ENCODE data around the gene CD164L2.

- TF ChIP-seq, protein P1, sequence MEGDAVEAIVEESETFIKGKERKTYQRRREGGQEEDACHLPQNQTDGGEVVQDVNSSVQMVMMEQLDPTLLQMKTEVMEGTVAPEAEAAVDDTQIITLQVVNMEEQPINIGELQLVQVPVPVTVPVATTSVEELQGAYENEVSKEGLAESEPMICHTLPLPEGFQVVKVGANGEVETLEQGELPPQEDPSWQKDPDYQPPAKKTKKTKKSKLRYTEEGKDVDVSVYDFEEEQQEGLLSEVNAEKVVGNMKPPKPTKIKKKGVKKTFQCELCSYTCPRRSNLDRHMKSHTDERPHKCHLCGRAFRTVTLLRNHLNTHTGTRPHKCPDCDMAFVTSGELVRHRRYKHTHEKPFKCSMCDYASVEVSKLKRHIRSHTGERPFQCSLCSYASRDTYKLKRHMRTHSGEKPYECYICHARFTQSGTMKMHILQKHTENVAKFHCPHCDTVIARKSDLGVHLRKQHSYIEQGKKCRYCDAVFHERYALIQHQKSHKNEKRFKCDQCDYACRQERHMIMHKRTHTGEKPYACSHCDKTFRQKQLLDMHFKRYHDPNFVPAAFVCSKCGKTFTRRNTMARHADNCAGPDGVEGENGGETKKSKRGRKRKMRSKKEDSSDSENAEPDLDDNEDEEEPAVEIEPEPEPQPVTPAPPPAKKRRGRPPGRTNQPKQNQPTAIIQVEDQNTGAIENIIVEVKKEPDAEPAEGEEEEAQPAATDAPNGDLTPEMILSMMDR (IDR thresholded peaks at IDR 0.05 in 4 of 5, conservative IDR thresholded peaks at IDR 0.05 in 1 of 5): no peak
- TF ChIP-seq POLR2A (IDR thresholded peaks at IDR 0.05): no peak
These were observed 10.6 kb upstream of the CD164L2 start for GRCh38 chr1:27393641-27394281.

Measured in gastrocnemius medialis (tissue), 4 donors.